ENCODE results near the gene CALCB. TPM values are rescaled to one million over a fixed set of nuclear protein-coding genes. Genes with fewer than 3 reads are reported as not detected.
"Not testable (repeated sequence)": the region's sequence is repeated elsewhere in the genome, so short reads cannot be mapped to it uniquely, and the experiment has no call there.

The CALCB gene
- total RNA-seq, result not detected
- long read RNA-seq, result 0 reads

- H3K27me3 ChIP-seq, result peaks cover 50% of the 10 kb centered on the region
- peak within 1 kb of the TSS; percentile 22 for H3K4me3 ChIP-seq
- TF ChIP-seq CTCF (IDR thresholded peaks at IDR 0.05), result no peak
- DNase-seq (no peak), ATAC-seq (peak; percentile 13)
- H3K4me1 ChIP-seq, result peaks cover 13% of the 10 kb centered on the region
- intact Hi-C loops (cut with DNase I), result no loop called here
- H3K9me3 ChIP-seq, result no peaks in the 10 kb centered on the region
- H3K36me3 ChIP-seq, result no peaks in the 10 kb centered on the region
- H3K27ac ChIP-seq, result no peak within 1 kb of the TSS
Measured at GRCh38 chr11:15073361-15074205, at the start of gene CALCB. TSS of gene CALCB (plus strand) at chr11:15073593. CDS start at chr11:15074719, 1,126 bp downstream.

DNA sequence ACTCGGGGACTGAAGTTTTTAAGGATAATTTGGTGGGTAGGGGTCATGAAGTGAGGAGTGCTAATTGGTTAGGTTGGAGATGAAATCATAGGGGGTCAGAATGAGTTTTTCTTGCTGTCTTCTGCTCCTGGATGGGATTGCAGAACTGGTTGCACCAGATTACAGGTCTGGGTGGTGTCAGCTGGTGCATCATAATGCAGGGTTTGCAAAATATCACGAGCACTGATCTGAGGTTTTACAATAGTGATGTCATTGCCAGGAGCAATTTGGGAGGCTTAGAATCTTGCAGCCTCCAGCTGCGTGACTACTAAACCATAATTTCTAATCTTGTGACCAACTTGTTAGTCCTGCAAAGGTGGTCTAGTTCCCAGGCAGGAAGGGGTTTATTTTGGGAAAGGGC is 46.4 kb upstream of the CALCB start:
- no peak for TF ChIP-seq CTCF (IDR thresholded peaks at IDR 0.05)
- H3K4me1 ChIP-seq, result no peaks in the 10 kb centered on the region
- no peaks in the 10 kb centered on the region for H3K27me3 ChIP-seq
- no peaks in the 10 kb centered on the region for H3K36me3 ChIP-seq
- DNase-seq (no peak), ATAC-seq (no peak)
- no peak overlapping the region for H3K4me3 ChIP-seq
- intact Hi-C loops (cut with DNase I), result no loop called here
- no peak overlapping the region for H3K27ac ChIP-seq
- H3K9me3 ChIP-seq, result no peaks in the 10 kb centered on the region

- intact Hi-C loops (cut with DNase I), result no loop called here
- Histone ChIP-seq H3K4me1 (no peaks in the 10 kb centered on the region), H3K36me3 (no peaks in the 10 kb centered on the region), H3K4me3 (no peak overlapping the region), H3K9me3 (no peaks in the 10 kb centered on the region), H3K27me3 (no peaks in the 10 kb centered on the region), H3K27ac (no peak overlapping the region)
- TF ChIP-seq CTCF (IDR thresholded peaks at IDR 0.05), result no peak
- DNase-seq, result no peak
- ATAC-seq, result no peak
Measured at GRCh38 chr11:15027956-15028355, 45.4 kb upstream of the CALCB start.

DNA sequence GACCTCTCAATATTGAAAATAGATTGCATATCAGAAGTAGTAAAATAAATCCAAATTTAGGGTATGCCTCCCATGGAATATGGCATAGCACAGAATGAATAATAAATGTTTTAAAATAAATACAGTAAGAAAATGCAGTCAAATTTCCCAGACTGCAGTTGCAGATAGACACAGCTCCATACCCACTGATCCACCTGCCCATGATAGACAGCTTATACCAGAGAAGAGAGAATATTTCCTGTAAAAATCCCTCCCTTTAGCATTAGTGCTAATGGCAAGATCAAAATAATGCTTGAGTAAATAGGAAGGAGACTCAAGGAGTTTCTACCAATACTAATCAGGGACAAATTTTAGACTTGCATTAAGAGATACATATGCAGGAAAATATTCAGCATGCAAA is 45.0 kb upstream of the CALCB start:
- Histone ChIP-seq H3K27me3 (no peaks in the 10 kb centered on the region), H3K4me3 (no peak overlapping the region), H3K36me3 (no peaks in the 10 kb centered on the region), H3K9me3 (no peaks in the 10 kb centered on the region), H3K4me1 (no peaks in the 10 kb centered on the region), H3K27ac (no peak overlapping the region)
- intact Hi-C loops (cut with DNase I), result no loop called here
- TF ChIP-seq CTCF (IDR thresholded peaks at IDR 0.05), result no peak
- ATAC-seq (no peak), DNase-seq (no peak)

DNA sequence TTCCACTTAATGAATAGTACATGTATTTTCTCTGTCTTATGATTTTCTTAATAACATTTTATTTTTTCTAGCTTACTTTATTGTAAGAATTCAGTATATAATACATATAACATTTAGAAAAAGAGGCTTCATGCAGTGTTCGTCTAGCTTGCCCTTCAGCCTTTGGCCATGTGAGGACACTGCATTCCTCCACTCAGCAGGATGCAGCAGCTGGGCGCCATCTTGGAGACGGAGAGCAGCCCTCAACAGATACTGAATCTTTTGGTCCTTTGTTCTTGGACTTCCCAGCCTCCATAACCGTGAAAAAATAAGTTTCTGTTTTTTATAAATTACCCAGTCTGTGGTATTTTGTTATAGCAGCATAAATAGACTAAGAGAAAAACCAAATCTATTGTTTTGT is 41.4 kb upstream of the CALCB start:
- H3K9me3 ChIP-seq; DNase-seq; intact Hi-C loops (cut with DNase I); H3K27ac ChIP-seq; H3K36me3 ChIP-seq; ATAC-seq; H3K4me3 ChIP-seq; H3K4me1 ChIP-seq: not testable (repeated sequence)
- H3K27me3 ChIP-seq, result peaks cover 11% of the 10 kb centered on the region

DNA sequence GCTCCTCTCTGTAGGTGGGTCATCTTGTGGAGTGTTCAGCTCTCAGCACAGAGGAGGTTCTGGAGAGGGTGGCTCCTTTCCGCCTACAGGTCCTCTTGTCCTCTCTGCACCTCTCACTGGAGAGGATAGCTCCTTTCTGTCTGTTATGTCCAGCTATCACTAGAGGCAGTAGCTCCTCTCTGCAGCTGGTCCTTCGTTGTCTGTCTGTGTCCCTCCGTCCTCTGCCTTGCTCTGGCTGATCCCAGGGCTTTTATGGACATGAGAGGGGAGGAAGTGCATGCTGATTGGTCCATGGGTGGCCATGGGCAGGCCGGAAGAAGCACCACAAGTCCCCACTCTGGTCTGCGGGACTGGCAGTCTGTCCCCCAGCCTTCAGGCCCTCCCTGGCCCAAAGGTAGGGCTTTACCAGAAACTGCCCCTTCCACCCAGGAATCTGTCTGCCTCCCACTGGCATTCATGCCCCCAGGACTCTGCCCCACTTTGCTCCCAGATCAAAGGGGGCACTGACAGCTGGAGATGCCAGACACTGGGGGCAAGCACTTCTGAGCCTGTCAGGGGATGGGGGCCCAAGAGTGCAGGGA is 38.6 kb upstream of the CALCB start:
- H3K27ac ChIP-seq, result no peak overlapping the region
- TF ChIP-seq CTCF (IDR thresholded peaks at IDR 0.05), result no peak
- intact Hi-C loops (cut with DNase I), result no loop called here
- no peaks in the 10 kb centered on the region for H3K36me3 ChIP-seq
- no peaks in the 10 kb centered on the region for H3K9me3 ChIP-seq
- no peaks in the 10 kb centered on the region for H3K4me1 ChIP-seq
- DNase-seq (no peak), ATAC-seq (peak; percentile 31)
- no peak overlapping the region for H3K4me3 ChIP-seq
- H3K27me3 ChIP-seq, result peaks cover 13% of the 10 kb centered on the region
